ENCODE results near the gene PRAMEF11.
"Not testable (repeated sequence)": the region's sequence is repeated elsewhere in the genome, so short reads cannot be mapped to it uniquely, and the experiment has no call there.

The PRAMEF11 gene

DNA sequence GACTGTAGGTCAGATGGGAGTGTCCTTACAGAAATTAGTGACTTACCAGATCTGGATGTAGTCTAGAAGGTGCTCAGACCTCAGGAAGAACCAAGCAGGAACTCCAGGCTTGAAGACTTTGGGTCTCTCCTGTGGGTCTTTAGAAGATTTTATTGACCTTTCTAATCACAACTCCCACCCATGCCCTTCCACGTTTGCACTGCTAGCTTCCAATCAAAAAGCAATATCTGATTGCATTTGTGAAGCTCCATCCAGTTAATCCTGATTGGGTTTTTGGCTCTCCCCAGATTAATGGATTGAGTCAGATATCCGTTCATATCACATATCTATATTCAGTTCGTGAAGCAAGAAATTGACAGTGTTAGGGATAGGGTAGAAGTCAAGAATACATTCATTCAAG is at the start of gene PRAMEF11:
PRAMEF11 (minus strand) TSS at position 101 of the 400 bp plus-strand sequence. CDS start 2,621 bp downstream, outside the sequence.
- DNase-seq (ENCODE audit: low spot score), result not testable (repeated sequence)

GRCh38 chr1:12878453-12878852 is 47.2 kb upstream of the PRAMEF11 start:
- DNase-seq (ENCODE audit: low spot score), result not testable (repeated sequence)

- DNase-seq (ENCODE audit: low spot score), result not testable (repeated sequence)
Observed at GRCh38 chr1:12863131-12863880, 32.1 kb upstream of the PRAMEF11 start.

DNA sequence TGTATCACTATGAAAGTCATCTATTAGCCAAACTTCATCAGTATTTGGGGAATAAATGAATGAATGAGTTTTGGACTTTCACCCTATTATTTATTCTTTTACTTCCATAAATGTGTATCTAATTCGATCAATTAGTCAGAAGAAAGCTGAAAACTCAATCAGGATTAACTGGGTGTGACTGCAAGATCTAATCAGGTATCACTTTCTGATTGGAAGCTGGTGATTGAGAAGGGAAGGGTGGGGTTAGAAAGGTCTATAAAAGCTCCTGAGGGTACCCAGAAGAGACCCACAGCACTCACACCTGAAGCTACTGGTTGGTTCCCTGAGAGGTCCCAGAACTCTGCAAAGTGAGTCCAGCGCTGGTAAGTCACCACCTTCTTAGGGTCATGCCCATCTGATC is 25.6 kb upstream of the PRAMEF11 start, which contains the start of gene PRAMEF2:
PRAMEF2 (plus strand) TSS at position 301 of the 400 bp plus-strand sequence. CDS start 1,924 bp downstream, outside the sequence.
- not testable (repeated sequence) for DNase-seq (ENCODE audit: low spot score)

- DNase-seq (ENCODE audit: low spot score), result no peak
Observed at GRCh38 chr1:12851779-12852178, 20.6 kb upstream of the PRAMEF11 start.

DNA sequence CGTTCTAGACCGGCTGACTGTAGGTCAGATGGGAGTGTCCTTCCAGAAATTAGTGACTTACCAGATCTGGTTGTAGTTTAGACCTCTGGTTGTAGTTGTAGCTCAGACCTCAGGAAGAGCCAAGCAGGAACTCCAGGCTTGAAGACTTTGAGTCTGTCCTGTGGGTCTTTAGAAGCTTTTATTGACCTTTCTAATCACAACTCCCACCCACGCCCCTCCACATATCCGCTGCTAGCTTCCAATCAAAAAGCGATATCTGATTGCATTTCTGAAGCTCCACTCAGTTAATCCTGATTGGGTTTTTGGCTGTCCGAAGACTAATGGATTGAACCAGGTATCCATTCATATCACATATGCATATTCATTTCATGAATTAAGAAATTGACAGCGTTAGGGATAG is 17.4 kb upstream of the PRAMEF11 start, which contains the start of gene HNRNPCL1:
HNRNPCL1 (minus strand) TSS at position 101 of the 400 bp plus-strand sequence. CDS start 431 bp downstream, outside the sequence.
- not testable (repeated sequence) for DNase-seq (ENCODE audit: low spot score)

GRCh38 chr1:12833251-12833650 is 2.0 kb upstream of the PRAMEF11 start:
- DNase-seq (ENCODE audit: low spot score), result not testable (repeated sequence)

GRCh38 chr1:12819061-12819460 is 12.1 kb downstream of the PRAMEF11 start:
- DNase-seq (ENCODE audit: low spot score), result not testable (repeated sequence)

- no peak for DNase-seq (ENCODE audit: low spot score)
Observed at GRCh38 chr1:12811409-12811784, 19.8 kb downstream of the PRAMEF11 start.

GRCh38 chr1:12810691-12811408 is 20.4 kb downstream of the PRAMEF11 start:
- DNase-seq (ENCODE audit: low spot score), result no peak

- no peak for DNase-seq (ENCODE audit: low spot score)
Observed at GRCh38 chr1:12809933-12810332, 21.3 kb downstream of the PRAMEF11 start.

GRCh38 chr1:12799730-12800129 is 31.5 kb downstream of the PRAMEF11 start:
- DNase-seq (ENCODE audit: low spot score), result no peak

DNA sequence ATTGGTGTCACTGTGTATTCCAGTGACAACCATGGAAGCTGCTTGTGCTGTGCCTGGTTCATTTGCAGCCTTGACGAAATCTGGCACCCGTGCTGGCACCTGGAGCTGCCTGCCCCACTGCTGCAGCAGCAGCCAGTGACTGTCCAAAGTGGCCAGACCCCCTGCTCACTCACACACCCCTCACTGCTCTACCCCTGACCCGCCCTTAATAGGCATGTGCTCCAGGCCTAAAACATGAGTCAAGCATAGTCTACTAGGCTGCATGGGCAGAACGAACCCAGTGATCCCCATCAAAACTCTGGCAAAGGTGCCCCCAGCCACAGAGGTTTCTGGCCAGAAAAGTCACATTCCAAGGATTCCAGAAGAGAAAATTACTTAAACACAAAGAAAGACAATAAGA is 32.3 kb downstream of the PRAMEF11 start:
- no peak for DNase-seq (ENCODE audit: low spot score)

DNA sequence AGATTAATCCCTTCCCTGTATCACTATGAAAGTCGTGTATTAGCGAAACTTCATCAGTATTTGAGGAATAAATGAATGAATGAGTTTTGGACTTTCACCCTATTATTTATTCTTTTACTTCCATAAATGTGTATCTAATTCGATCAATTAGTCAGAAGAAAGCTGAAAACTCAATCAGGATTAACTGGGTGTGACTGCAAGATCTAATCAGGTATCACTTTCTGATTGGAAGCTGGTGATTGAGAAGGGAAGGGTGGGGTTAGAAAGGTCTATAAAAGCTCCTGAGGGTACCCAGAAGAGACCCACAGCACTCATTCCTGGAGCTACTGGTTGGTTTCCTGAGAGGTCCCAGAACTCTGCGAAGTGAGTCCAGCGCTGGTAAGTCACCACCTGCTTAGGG is 40.1 kb downstream of the PRAMEF11 start, which contains the start of gene PRAMEF1:
PRAMEF1 (plus strand) TSS at position 301 of the 400 bp plus-strand sequence. CDS start 1,831 bp downstream, outside the sequence.
- DNase-seq (ENCODE audit: low spot score), result not testable (repeated sequence)

DNA sequence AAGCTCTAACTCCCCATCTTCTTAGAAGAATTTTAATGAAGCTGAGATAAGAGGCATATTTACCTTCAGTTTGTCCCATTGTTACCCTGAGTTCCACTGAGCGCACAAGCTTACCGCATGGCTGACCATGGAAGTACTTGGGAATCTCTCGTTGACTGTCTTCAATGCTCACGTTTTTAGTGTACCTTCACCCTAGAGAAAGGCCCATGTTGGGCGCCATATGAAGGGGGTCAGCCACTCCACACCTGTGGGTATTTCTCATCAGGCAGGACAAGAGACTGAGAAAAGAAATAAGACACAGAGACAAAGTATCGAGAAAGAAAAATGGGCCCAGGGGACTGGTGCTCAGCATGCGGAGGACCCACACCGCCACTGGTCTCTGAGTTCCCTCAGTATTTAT is 46.5 kb downstream of the PRAMEF11 start:
- DNase-seq (ENCODE audit: low spot score), result not testable (repeated sequence)

- DNase-seq (ENCODE audit: low spot score), result not testable (repeated sequence)
Observed at GRCh38 chr1:12783783-12784182, 47.4 kb downstream of the PRAMEF11 start.

DNA sequence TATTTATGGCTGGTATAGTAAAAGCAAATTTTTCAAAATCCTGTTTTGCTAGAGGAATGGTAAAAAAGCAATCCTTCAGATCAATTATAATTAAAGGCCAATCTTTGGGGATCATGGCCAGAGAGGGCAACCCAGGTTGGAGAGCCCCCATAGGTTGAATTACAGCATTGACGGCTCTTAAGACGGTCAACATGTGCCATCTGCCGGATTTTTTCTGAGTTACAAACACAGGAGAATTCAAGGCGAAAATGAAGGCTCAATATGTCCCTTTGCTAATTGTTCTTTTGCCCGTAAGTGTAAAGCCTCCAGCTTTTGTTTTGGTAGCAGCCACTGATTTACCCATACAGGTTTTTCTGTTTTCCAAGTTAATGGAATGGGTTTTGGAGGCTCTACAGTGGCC is 49.7 kb downstream of the PRAMEF11 start:
- DNase-seq (ENCODE audit: low spot score), result not testable (repeated sequence)

DNA sequence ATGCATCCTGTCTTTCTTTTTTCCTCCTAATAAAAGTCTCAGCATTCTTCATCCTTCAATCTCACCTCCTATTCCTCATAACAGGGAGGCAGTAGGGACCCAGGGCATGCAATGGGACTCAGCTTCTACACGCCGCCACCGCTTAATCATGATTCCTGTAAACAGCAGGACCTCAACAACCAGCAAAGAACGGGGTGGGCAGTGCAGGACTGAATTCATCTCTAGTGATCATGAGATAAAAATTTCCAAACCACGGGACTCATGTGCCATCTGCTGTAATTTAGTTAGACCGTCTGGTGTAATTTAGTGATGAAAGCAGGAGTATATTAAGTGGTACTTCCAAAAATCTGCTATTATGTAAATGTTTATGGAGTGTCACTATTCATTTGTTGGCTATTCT is 52.3 kb downstream of the PRAMEF11 start:
- DNase-seq (ENCODE audit: low spot score), result no peak

DNA sequence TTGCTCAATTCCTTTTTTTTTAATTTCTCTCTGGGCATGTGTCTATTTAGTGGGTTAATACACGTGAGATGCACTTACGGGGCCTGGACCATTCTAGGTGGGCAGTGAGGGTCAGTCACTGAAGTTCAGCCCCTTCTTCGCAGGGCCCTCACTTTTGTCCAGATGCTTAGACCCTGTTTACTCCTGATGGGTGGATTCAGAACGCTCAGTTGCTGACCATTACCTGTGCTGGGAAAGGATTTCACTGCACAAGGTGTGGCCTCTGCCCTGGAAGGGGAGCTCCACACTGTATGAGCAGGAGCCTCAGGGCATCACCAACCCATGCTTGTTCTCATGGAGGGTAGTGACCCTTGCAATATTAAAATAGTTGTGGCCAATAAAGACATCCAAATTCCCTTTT is 53.1 kb downstream of the PRAMEF11 start:
- no peak for DNase-seq (ENCODE audit: low spot score)

DNA sequence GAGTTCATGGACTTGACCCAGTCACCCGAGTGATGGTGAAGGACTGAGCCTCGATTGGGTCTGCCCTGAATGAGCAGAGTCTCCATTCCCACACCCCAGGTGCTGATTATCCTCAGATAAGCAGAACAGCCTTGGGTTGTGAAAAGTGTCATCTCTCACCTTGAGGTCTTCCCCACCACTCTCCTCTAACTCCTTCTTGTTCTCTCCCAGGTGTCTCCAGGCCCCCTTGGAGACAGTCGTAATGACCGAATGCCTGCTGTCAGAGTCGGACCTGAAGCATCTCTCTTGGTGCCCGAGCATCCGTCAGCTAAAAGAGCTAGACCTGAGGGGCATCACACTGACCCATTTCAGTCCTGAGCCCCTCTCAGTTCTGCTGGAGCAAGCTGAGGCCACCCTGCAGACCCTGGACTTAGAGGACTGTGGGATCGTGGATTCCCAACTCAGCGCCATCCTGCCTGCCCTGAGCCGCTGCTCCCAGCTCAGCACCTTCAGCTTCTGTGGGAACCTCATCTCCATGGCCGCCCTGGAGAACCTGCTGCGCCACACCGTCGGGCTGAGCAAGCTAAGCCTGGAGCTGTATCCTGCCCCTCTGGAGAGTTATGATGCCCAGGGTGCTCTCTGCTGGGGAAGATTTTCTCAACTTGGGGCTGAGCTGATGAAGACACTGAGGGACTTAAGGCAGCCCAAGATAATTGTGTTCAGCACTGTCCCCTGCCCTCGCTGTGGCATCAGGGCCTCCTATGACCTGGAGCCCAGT is 54.2 kb downstream of the PRAMEF11 start:
- DNase-seq (ENCODE audit: low spot score), result no peak

GRCh38 chr1:12775443-12775842 is 55.8 kb downstream of the PRAMEF11 start:
- no peak for DNase-seq (ENCODE audit: low spot score)

GRCh38 chr1:12774801-12775345 is 56.3 kb downstream of the PRAMEF11 start:
- DNase-seq (ENCODE audit: low spot score), result no peak

All from CD4-positive, alpha-beta T cell treated with Interleukin-6 at 100 ng/mL for 8 hours (primary cell).